ENCODE data around the gene DCUN1D3. TPM values are rescaled to one million over a fixed set of nuclear protein-coding genes. Genes with fewer than 3 reads are reported as not detected.
A peak's percentile ranks its signal among the peaks of the same experiment; 100 is the strongest.

Gene DCUN1D3
- total and polyA plus RNA-seq, 7 donors: 2.2 to 19.6 (median 8.6) TPM

DNA sequence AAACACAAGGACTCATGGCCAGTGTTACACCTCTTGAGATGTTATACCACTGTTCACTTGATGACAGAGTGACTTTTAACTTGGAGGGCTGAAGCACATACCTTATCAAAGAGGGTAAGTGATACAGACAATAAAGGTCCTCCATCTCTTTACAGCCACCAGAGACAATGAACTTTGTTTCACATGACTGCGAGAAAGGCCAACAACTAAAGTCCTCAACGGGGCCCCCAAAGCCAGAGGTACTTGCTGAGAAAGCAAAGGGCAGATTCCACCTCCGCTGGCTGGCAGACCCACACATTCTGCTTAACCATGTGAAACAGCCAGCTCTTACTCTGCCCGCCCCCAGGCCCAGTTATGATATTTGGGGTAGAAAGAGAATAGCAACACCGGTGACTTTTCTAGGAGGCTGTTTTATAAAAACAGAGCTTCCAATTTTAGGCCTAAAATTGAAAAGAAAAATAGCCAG, 21.4 kb downstream of the DCUN1D3 start:
- no peaks in the 10 kb centered on the region for H3K36me3 ChIP-seq (ENCODE audit: insufficient read depth in 1 of 2, low read depth in 1 of 2)
- TF ChIP-seq, protein P1, sequence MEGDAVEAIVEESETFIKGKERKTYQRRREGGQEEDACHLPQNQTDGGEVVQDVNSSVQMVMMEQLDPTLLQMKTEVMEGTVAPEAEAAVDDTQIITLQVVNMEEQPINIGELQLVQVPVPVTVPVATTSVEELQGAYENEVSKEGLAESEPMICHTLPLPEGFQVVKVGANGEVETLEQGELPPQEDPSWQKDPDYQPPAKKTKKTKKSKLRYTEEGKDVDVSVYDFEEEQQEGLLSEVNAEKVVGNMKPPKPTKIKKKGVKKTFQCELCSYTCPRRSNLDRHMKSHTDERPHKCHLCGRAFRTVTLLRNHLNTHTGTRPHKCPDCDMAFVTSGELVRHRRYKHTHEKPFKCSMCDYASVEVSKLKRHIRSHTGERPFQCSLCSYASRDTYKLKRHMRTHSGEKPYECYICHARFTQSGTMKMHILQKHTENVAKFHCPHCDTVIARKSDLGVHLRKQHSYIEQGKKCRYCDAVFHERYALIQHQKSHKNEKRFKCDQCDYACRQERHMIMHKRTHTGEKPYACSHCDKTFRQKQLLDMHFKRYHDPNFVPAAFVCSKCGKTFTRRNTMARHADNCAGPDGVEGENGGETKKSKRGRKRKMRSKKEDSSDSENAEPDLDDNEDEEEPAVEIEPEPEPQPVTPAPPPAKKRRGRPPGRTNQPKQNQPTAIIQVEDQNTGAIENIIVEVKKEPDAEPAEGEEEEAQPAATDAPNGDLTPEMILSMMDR (IDR thresholded peaks at IDR 0.05): no peak
- H3K27me3 ChIP-seq (ENCODE audit: insufficient read depth in 3 of 3, low read length in 2 of 3): no peaks in the 10 kb centered on the region
- no peak overlapping the region for H3K4me3 ChIP-seq
- no peak overlapping the region for H3K27ac ChIP-seq
- peak in 1 of 4 donors; percentile 22 for ATAC-seq
- intact Hi-C loops (cut with DNase I): no loop called here
- no peak for DNase-seq
- peaks cover 26% of the 10 kb centered on the region for H3K4me1 ChIP-seq
- WGBS, 3 donors: 70 to 80% (median 70%) methylated on average over 5 of the region's 5 CpGs
- H3K9me3 ChIP-seq: no peaks in the 10 kb centered on the region

DNA sequence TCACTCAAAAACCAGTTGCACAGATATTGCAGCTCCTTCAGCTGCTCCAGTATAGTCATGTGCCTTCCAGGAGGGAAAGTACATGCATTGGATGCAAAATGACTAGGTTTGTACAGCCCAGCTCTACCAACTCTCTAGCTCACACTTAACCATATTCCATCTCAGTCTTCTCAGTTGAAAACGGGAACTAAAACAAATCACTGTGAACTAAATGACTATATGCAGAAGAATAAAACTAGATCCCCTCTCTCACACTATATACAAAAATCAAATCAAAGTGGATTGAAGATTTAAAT, 24.9 kb downstream of the DCUN1D3 start:
- Histone ChIP-seq H3K36me3 (ENCODE audit: insufficient read depth in 1 of 2, low read depth in 1 of 2) (no peaks in the 10 kb centered on the region), H3K4me3 (no peak overlapping the region), H3K27ac (no peak overlapping the region), H3K4me1 (peaks cover 49% of the 10 kb centered on the region), H3K27me3 (ENCODE audit: insufficient read depth in 3 of 3, low read length in 2 of 3) (no peaks in the 10 kb centered on the region), H3K9me3 (no peaks in the 10 kb centered on the region)
- intact Hi-C loops (cut with DNase I): no loop called here
- DNase-seq (no peak), ATAC-seq (peak in 1 of 4 donors; percentile 13)
- TF ChIP-seq, protein P1 (IDR thresholded peaks at IDR 0.05): no peak
- WGBS, 3 donors: 89 to 95% (median 92%) methylated on average over 1 of the region's 1 CpG

DNA sequence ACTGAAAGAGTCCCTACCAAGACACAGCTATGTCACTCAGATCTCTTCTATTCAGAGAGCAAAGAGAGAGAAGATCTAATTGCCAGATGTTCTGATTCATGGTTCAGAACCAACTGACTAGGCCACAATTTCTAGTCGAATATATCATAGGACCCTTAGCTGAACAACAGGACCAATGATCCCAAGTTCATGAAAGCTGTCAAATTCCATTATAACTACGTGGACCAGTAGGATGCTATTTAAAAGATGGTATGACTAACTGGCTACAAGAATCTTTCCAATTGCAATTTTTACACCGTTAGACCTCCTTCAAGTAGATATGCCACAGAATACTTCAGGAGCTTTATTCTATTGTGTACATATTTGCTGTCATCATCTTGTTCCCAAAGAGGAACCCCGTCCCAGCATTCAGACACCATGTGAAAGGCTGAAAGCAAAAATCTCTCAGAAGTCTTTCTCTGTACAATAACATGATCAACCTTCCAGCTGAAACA, 26.0 kb downstream of the DCUN1D3 start:
- H3K36me3 ChIP-seq (ENCODE audit: insufficient read depth in 1 of 2, low read depth in 1 of 2): no peaks in the 10 kb centered on the region
- H3K27me3 ChIP-seq (ENCODE audit: insufficient read depth in 3 of 3, low read length in 2 of 3): no peaks in the 10 kb centered on the region
- H3K4me3 ChIP-seq: no peak overlapping the region
- H3K27ac ChIP-seq: no peak overlapping the region
- DNase-seq (no peak), ATAC-seq (no peak)
- intact Hi-C loops (cut with DNase I): no loop called here
- H3K4me1 ChIP-seq: peaks cover 48% of the 10 kb centered on the region
- WGBS, 3 donors: 76 to 82% (median 77%) methylated on average over 4 of the region's 4 CpGs
- no peaks in the 10 kb centered on the region for H3K9me3 ChIP-seq
- TF ChIP-seq, protein P1 (IDR thresholded peaks at IDR 0.05): no peak

DNA sequence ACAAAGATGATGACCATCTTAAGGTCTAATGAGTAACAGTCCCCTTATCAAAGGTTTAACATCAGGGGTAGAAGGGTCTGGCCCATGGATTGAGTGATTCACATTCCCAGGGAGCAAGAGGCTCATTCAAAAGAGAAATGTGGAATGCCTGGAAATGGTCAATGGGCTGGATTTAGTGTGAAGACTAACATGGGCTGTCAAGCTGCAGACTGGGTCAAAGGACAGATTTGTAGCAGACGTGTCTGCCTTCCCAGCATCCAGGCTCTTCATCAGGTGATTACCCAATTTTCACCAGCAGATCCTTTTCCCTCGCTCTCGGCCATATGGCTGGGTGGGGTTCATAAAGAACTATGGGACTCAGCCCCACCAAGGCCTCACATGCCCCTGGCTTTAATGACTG, 26.8 kb downstream of the DCUN1D3 start:
- ATAC-seq: no peak
- Histone ChIP-seq H3K36me3 (ENCODE audit: insufficient read depth in 1 of 2, low read depth in 1 of 2) (no peaks in the 10 kb centered on the region), H3K27ac (no peak overlapping the region), H3K27me3 (ENCODE audit: insufficient read depth in 3 of 3, low read length in 2 of 3) (no peaks in the 10 kb centered on the region), H3K9me3 (no peaks in the 10 kb centered on the region), H3K4me3 (no peak overlapping the region), H3K4me1 (peaks cover 51% of the 10 kb centered on the region)
- intact Hi-C loops (cut with DNase I): no loop called here
- 94 to 96% (median 96%) methylated on average over 3 of the region's 3 CpGs for WGBS, 3 donors
- TF ChIP-seq, protein P1 (IDR thresholded peaks at IDR 0.05): no peak
- DNase-seq: no peak

Data from psoas muscle (tissue), 8 donors.